Measurements from ENCODE around the gene TEP1. TPM values are rescaled to one million over a fixed set of nuclear protein-coding genes. Genes with fewer than 3 reads are reported as not detected.
A peak's percentile ranks its signal among the peaks of the same experiment; 100 is the strongest.

TEP1 gene
- total RNA-seq, 1 donor, result 33.3 TPM

GRCh38 chr14:20417250-20418186 is 4.2 kb upstream of the TEP1 start:
- H3K79me2 ChIP-seq (ENCODE audit: insufficient read depth, low read length), result peaks cover under 1% of the 10 kb centered on the region
- H3K27me3 ChIP-seq (ENCODE audit: insufficient read depth, low read length), result no peaks in the 10 kb centered on the region
- no peaks in the 10 kb centered on the region for H3K36me3 ChIP-seq (ENCODE audit: insufficient read depth, low read length)
- no peak overlapping the region for H3K27ac ChIP-seq (ENCODE audit: low read depth, low read length)
- no peak for TF ChIP-seq CTCF (IDR thresholded peaks at IDR 0.05; ENCODE audit: extremely low read depth, low read depth, low read length)
- no peak overlapping the region for H3K4me2 ChIP-seq (ENCODE audit: insufficient read depth, low read length)
- H4K20me1 ChIP-seq (ENCODE audit: insufficient read depth, low read length), result no peaks in the 10 kb centered on the region
- H3K4me3 ChIP-seq (ENCODE audit: insufficient read depth, low read length), result no peak overlapping the region
- H3K9me3 ChIP-seq (ENCODE audit: low read depth, low read length), result no peaks in the 10 kb centered on the region
- no peak for DNase-seq (ENCODE audit: insufficient read length, low spot score, missing footprints)
- H3K4me1 ChIP-seq (ENCODE audit: insufficient read depth, low read length), result peaks cover 2% of the 10 kb centered on the region
- H2AFZ ChIP-seq (ENCODE audit: low read length), result no peak overlapping the region

DNA sequence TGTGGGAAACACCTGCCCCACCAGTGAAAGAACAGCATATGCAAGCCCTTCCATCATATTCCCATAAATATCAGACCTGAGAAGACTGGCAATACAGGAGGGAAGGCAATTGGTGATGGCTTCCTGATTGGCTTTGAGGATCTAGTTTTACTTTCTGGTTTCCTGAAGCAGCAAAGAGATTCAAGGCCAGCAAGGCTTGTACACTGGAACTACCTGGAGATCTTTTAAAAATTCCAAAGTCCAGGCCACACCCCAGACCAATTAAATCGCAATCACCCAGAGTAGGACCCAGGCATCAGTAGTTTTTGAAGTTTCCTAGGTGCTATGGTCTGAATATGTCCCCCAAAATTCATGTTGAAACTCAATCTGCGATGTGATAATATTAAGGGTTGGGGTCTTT is 2.9 kb upstream of the TEP1 start:
- Histone ChIP-seq H3K27ac (ENCODE audit: low read depth, low read length) (no peak overlapping the region), H3K36me3 (ENCODE audit: insufficient read depth, low read length) (no peaks in the 10 kb centered on the region), H3K9me3 (ENCODE audit: low read depth, low read length) (no peaks in the 10 kb centered on the region), H2AFZ (ENCODE audit: low read length) (peak overlapping the region; percentile 88), H4K20me1 (ENCODE audit: insufficient read depth, low read length) (no peaks in the 10 kb centered on the region), H3K27me3 (ENCODE audit: insufficient read depth, low read length) (no peaks in the 10 kb centered on the region), H3K4me2 (ENCODE audit: insufficient read depth, low read length) (peak overlapping the region; percentile 4), H3K4me3 (ENCODE audit: insufficient read depth, low read length) (no peak overlapping the region), H3K79me2 (ENCODE audit: insufficient read depth, low read length) (peaks cover 13% of the 10 kb centered on the region), H3K4me1 (ENCODE audit: insufficient read depth, low read length) (peaks cover 8% of the 10 kb centered on the region)
- no peak for TF ChIP-seq CTCF (IDR thresholded peaks at IDR 0.05; ENCODE audit: extremely low read depth, low read depth, low read length)
- no peak for DNase-seq (ENCODE audit: insufficient read length, low spot score, missing footprints)

DNA sequence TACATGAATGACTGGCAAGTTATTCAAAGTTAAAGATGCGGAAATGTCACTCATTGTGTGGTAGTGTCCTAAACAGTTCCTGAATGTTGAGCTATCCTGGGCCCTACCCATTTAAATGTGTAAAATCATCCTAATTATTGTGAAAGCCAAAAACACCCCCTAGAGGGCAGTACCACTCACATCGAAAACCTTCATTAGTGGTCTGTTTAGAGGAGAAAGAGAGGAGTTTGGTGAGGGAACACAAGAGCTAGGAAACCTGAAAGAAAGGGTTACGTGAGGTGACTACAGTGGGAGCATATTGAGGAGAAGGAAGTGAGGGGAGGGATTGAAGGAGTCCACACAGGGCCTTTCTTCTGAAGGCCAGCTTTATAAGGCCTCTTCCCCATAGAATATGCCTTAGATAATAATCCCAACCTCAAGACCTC is 2.5 kb upstream of the TEP1 start:
- no peaks in the 10 kb centered on the region for H4K20me1 ChIP-seq (ENCODE audit: insufficient read depth, low read length)
- peak; percentile 68 for TF ChIP-seq CTCF (IDR thresholded peaks at IDR 0.05; ENCODE audit: extremely low read depth, low read depth, low read length)
- no peaks in the 10 kb centered on the region for H3K36me3 ChIP-seq (ENCODE audit: insufficient read depth, low read length)
- H3K4me2 ChIP-seq (ENCODE audit: insufficient read depth, low read length), result peak overlapping the region; percentile 4
- H3K4me1 ChIP-seq (ENCODE audit: insufficient read depth, low read length), result peaks cover 8% of the 10 kb centered on the region
- peak; percentile 82 for DNase-seq (ENCODE audit: insufficient read length, low spot score, missing footprints)
- no peaks in the 10 kb centered on the region for H3K9me3 ChIP-seq (ENCODE audit: low read depth, low read length)
- peak overlapping the region; percentile 88 for H2AFZ ChIP-seq (ENCODE audit: low read length)
- no peaks in the 10 kb centered on the region for H3K27me3 ChIP-seq (ENCODE audit: insufficient read depth, low read length)
- H3K79me2 ChIP-seq (ENCODE audit: insufficient read depth, low read length), result peaks cover 17% of the 10 kb centered on the region
- H3K27ac ChIP-seq (ENCODE audit: low read depth, low read length), result no peak overlapping the region
- H3K4me3 ChIP-seq (ENCODE audit: insufficient read depth, low read length), result no peak overlapping the region

DNA sequence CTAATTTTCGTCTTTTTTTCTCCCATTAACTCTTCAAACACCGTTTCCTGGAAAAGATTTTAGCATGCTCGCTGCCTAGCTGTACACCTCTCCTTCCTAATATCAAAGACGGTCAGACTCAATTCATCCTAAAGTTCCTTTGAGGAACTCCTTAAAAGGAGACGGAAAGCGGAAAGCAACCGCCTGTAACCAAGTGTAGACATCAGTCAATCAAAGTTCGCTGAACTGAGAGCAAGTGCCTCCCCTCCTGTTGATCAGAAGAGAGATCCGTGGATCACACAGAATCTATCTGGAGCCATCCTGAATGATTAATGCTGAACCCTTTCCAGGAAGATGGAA is 412 bp upstream of the TEP1 start:
- H4K20me1 ChIP-seq (ENCODE audit: insufficient read depth, low read length), result peaks cover 7% of the 10 kb centered on the region
- peaks cover 16% of the 10 kb centered on the region for H3K4me1 ChIP-seq (ENCODE audit: insufficient read depth, low read length)
- no peaks in the 10 kb centered on the region for H3K9me3 ChIP-seq (ENCODE audit: low read depth, low read length)
- peak overlapping the region; percentile 93 for H3K4me2 ChIP-seq (ENCODE audit: insufficient read depth, low read length)
- peaks cover 29% of the 10 kb centered on the region for H3K79me2 ChIP-seq (ENCODE audit: insufficient read depth, low read length)
- H3K36me3 ChIP-seq (ENCODE audit: insufficient read depth, low read length), result no peaks in the 10 kb centered on the region
- no peaks in the 10 kb centered on the region for H3K27me3 ChIP-seq (ENCODE audit: insufficient read depth, low read length)
- peak overlapping the region; percentile 98 for H2AFZ ChIP-seq (ENCODE audit: low read length)
- H3K4me3 ChIP-seq (ENCODE audit: insufficient read depth, low read length), result peak overlapping the region; percentile 98
- H3K27ac ChIP-seq (ENCODE audit: low read depth, low read length), result peak overlapping the region; percentile 85
- no peak for DNase-seq (ENCODE audit: insufficient read length, low spot score, missing footprints)
- no peak for TF ChIP-seq CTCF (IDR thresholded peaks at IDR 0.05; ENCODE audit: extremely low read depth, low read depth, low read length)

Measured in osteoblast (primary cell).